Activated T-helper 17 cell treated with anti-CD3 and anti-CD28 coated beads, Interleukin-2, amount 50 U/mL, for 72 hours (primary cell): ENCODE data around the gene CRISP3. TPM values are rescaled to one million over a fixed set of nuclear protein-coding genes. Genes with fewer than 3 reads are reported as not detected.

Experiments
- ATAC-seq: fragments of 150-1000 bp; cut with Tn5 transposase; replicated peaks from 2 replicates; pipeline ENCODE4 v1.10.0; 2021; ENCODE audit warnings: mild to moderate bottlenecking, moderate library complexity
- H3K27ac Mint-ChIP-seq: one replicate; pipeline ENCODE4 v1.8.0; 2022; ENCODE audit warnings: mixed read lengths
- H3K27me3 Mint-ChIP-seq: one replicate; pipeline ENCODE4 v1.8.0; 2022; ENCODE audit warnings: mixed read lengths
- H3K36me3 Mint-ChIP-seq: one replicate; pipeline ENCODE4 v1.8.0; 2022; ENCODE audit warnings: low read depth, mild to moderate bottlenecking, mixed read lengths
- H3K4me1 Mint-ChIP-seq: one replicate; pipeline ENCODE4 v1.8.0; 2022; ENCODE audit warnings: mixed read lengths
- H3K4me3 Mint-ChIP-seq: one replicate; pipeline ENCODE4 v1.8.0; 2022; ENCODE audit warnings: mild to moderate bottlenecking, mixed read lengths
- H3K9me3 Mint-ChIP-seq: one replicate; pipeline ENCODE4 v1.8.0; 2022; ENCODE audit warnings: mixed read lengths
- total RNA-seq, 2 donors: library from RNA; stranded (reverse); gene quantifications; one replicate each; pipeline ENCODE4 v1.2.3, GENCODE V29; 2022

Gene CRISP3
- not detected for total RNA-seq

GRCh38 chr6:49744259-49744658 lies at the start of gene CRISP3:
TSS of gene CRISP3 (minus strand) at chr6:49744388. CDS start at chr6:49744367, 21 bp downstream.
- Mint-ChIP-seq H3K9me3 (no peaks in the 10 kb centered on the region), H3K27me3 (no peaks in the 10 kb centered on the region), H3K4me1 (no peaks in the 10 kb centered on the region), H3K4me3 (no peak within 1 kb of the TSS), H3K36me3 (no peaks in the 10 kb centered on the region), H3K27ac (no peak within 1 kb of the TSS)
- ATAC-seq = no peak

GRCh38 chr6:49790341-49790740 lies 46.2 kb upstream of the CRISP3 start:
- H3K4me3 Mint-ChIP-seq = no peak overlapping the region
- no peak overlapping the region for H3K27ac Mint-ChIP-seq
- H3K4me1 Mint-ChIP-seq = no peaks in the 10 kb centered on the region
- ATAC-seq = no peak
- no peaks in the 10 kb centered on the region for H3K27me3 Mint-ChIP-seq
- peaks cover 3% of the 10 kb centered on the region for H3K9me3 Mint-ChIP-seq
- H3K36me3 Mint-ChIP-seq = no peaks in the 10 kb centered on the region

- H3K9me3 Mint-ChIP-seq = peaks cover 3% of the 10 kb centered on the region
- H3K27ac Mint-ChIP-seq = no peak within 1 kb of the TSS
- no peaks in the 10 kb centered on the region for H3K36me3 Mint-ChIP-seq
- H3K27me3 Mint-ChIP-seq = no peaks in the 10 kb centered on the region
- H3K4me1 Mint-ChIP-seq = no peaks in the 10 kb centered on the region
- no peak within 1 kb of the TSS for H3K4me3 Mint-ChIP-seq
- no peak for ATAC-seq
Measured at GRCh38 chr6:49787176-49787575, 43.0 kb upstream of the CRISP3 start, which contains the start of gene PGK2. TSS of gene PGK2 (minus strand) at chr6:49787285. CDS start at chr6:49787187, 98 bp downstream.

DNA sequence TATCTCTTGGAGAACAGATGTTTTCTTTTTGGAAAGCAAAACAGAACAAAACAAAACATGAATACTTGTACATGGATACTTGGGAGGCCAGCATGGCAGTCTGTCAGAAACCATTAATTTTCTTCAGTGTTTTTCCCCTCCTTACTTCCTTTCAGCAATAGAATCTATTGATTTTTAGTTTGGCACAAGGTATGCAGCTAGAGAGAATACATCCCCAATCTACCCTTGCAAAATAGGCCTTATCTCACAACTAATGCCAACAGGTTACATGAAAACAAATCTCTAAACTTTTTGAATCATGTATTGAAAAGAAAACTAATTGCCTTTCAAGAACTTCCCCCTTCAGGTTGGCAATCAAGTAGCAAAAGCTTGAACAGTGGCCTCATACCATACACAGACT lies 40.1 kb upstream of the CRISP3 start:
- peaks cover 3% of the 10 kb centered on the region for H3K9me3 Mint-ChIP-seq
- no peak for ATAC-seq
- no peak overlapping the region for H3K27ac Mint-ChIP-seq
- no peak overlapping the region for H3K4me3 Mint-ChIP-seq
- no peaks in the 10 kb centered on the region for H3K36me3 Mint-ChIP-seq
- H3K4me1 Mint-ChIP-seq = no peaks in the 10 kb centered on the region
- no peaks in the 10 kb centered on the region for H3K27me3 Mint-ChIP-seq

DNA sequence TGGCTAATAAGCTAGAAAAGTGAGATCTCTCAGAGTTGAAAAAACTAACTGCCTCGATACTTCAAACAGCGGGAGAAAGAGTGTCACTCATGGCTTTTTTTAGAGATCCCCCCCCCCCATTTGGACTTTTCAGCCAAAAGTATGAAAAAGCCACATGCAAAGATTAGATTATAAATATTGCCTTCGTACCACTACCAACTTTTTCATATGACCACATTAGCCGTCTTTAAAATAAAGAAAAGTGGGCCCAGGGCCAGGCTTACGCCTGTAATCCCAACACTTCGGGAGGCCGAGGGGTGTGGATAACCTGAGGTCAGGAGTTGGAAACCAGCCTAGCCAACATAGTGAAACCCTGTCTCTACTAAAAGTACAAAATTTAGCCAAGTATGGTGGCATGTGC lies 38.5 kb upstream of the CRISP3 start:
- peaks cover 3% of the 10 kb centered on the region for H3K9me3 Mint-ChIP-seq
- no peaks in the 10 kb centered on the region for H3K27me3 Mint-ChIP-seq
- H3K4me3 Mint-ChIP-seq = no peak overlapping the region
- no peak overlapping the region for H3K27ac Mint-ChIP-seq
- ATAC-seq = no peak
- no peaks in the 10 kb centered on the region for H3K36me3 Mint-ChIP-seq
- H3K4me1 Mint-ChIP-seq = no peaks in the 10 kb centered on the region

DNA sequence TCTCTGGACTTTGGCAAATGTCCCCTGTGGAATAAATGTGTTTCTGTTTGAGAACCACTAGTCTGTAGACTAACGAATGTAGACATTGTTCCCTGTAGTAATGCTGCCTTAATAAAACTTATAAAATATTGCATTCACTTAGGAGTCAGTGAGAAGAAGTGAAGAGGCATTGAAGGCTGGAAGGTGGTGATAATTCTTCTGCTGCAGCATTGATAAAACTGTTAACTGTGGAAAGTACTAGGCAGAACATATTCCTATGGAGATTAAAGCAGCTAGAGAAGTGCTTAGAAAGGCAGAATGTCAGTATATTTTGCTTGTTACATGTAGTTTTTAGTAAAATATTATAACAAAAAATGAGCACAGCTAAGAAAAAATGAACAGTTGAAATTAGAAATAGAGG lies 38.1 kb upstream of the CRISP3 start:
- peaks cover 3% of the 10 kb centered on the region for H3K9me3 Mint-ChIP-seq
- H3K36me3 Mint-ChIP-seq = no peaks in the 10 kb centered on the region
- no peaks in the 10 kb centered on the region for H3K4me1 Mint-ChIP-seq
- ATAC-seq = no peak
- no peak overlapping the region for H3K4me3 Mint-ChIP-seq
- no peak overlapping the region for H3K27ac Mint-ChIP-seq
- H3K27me3 Mint-ChIP-seq = no peaks in the 10 kb centered on the region

- Mint-ChIP-seq H3K9me3 (no peaks in the 10 kb centered on the region), H3K4me3 (no peak overlapping the region), H3K4me1 (no peaks in the 10 kb centered on the region), H3K27me3 (no peaks in the 10 kb centered on the region), H3K27ac (no peak overlapping the region), H3K36me3 (no peaks in the 10 kb centered on the region)
- no peak for ATAC-seq
Measured at GRCh38 chr6:49776444-49776843, 32.3 kb upstream of the CRISP3 start.

- Mint-ChIP-seq H3K27ac (no peak overlapping the region), H3K27me3 (no peaks in the 10 kb centered on the region), H3K4me3 (no peak overlapping the region), H3K36me3 (no peaks in the 10 kb centered on the region), H3K4me1 (no peaks in the 10 kb centered on the region), H3K9me3 (no peaks in the 10 kb centered on the region)
- ATAC-seq = no peak
Measured at GRCh38 chr6:49775043-49775442, 30.9 kb upstream of the CRISP3 start.

- no peaks in the 10 kb centered on the region for H3K36me3 Mint-ChIP-seq
- H3K4me1 Mint-ChIP-seq = no peaks in the 10 kb centered on the region
- no peaks in the 10 kb centered on the region for H3K27me3 Mint-ChIP-seq
- no peaks in the 10 kb centered on the region for H3K9me3 Mint-ChIP-seq
- no peak overlapping the region for H3K27ac Mint-ChIP-seq
- no peak for ATAC-seq
- H3K4me3 Mint-ChIP-seq = no peak overlapping the region
Measured at GRCh38 chr6:49772285-49772684, 28.1 kb upstream of the CRISP3 start.

GRCh38 chr6:49766762-49767161 lies 22.6 kb upstream of the CRISP3 start:
- no peaks in the 10 kb centered on the region for H3K36me3 Mint-ChIP-seq
- no peak overlapping the region for H3K27ac Mint-ChIP-seq
- H3K4me1 Mint-ChIP-seq = no peaks in the 10 kb centered on the region
- H3K4me3 Mint-ChIP-seq = no peak overlapping the region
- no peaks in the 10 kb centered on the region for H3K27me3 Mint-ChIP-seq
- ATAC-seq = no peak
- H3K9me3 Mint-ChIP-seq = no peaks in the 10 kb centered on the region

DNA sequence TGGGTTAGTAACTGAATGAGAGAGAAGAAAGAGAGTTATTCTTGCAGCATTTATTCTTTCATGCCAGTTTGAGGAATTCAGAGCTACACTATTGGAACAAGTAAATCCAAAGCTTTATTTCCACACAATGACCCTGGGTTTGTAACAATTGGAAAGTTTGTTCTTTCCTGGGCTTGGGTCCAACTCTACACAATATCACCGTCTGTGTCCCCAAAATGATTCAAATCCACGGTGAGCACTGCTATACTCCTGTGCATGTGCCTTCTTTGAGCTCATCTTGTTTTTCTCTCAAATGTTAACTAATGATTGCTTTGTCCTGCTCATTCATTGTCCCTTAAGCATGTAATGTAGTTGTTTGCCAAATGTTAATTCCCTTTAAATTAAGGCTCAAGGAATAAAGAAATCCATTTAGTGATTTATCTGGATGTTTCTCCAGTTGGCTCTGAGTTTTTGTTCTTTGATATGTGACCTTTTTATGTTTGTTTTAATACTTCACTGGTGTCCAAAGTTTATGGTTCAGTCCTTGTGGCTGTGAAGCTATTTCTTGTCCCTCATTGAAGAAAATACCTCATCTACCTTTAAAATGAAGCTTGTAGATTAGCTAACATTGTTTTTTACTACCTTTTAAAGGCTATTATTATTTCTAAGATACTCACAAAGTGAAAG lies 20.5 kb upstream of the CRISP3 start:
- Mint-ChIP-seq H3K27me3 (no peaks in the 10 kb centered on the region), H3K4me1 (no peaks in the 10 kb centered on the region), H3K9me3 (no peaks in the 10 kb centered on the region), H3K27ac (no peak overlapping the region), H3K4me3 (no peak overlapping the region), H3K36me3 (no peaks in the 10 kb centered on the region)
- no peak for ATAC-seq

- Mint-ChIP-seq H3K4me3 (no peak overlapping the region), H3K27ac (no peak overlapping the region), H3K4me1 (no peaks in the 10 kb centered on the region), H3K9me3 (no peaks in the 10 kb centered on the region), H3K27me3 (no peaks in the 10 kb centered on the region), H3K36me3 (no peaks in the 10 kb centered on the region)
- ATAC-seq = no peak
Measured at GRCh38 chr6:49743429-49743828, 759 bp downstream of the CRISP3 start.

DNA sequence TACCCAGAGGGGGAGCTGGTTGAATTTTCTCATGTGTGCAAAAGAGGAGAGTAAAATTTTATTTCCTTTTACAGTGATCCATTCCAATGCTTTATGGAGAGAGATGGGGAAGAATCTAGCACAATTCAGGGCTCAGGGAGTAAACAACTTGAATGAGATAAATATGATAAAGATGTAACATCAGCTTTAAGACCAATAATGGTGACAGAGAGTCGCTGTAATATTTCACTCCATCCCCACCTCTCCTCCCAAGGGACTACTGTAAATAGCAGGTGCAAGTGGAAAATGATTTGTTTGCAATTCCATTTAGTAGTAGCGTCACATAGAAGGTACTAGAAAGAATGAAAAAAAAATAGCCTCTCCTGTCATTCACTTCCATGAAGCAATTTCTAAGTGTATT lies 4.8 kb downstream of the CRISP3 start:
- H3K36me3 Mint-ChIP-seq = no peaks in the 10 kb centered on the region
- no peaks in the 10 kb centered on the region for H3K9me3 Mint-ChIP-seq
- no peak for ATAC-seq
- no peak overlapping the region for H3K27ac Mint-ChIP-seq
- H3K4me1 Mint-ChIP-seq = no peaks in the 10 kb centered on the region
- H3K27me3 Mint-ChIP-seq = no peaks in the 10 kb centered on the region
- H3K4me3 Mint-ChIP-seq = no peak overlapping the region

GRCh38 chr6:49736017-49736508 lies 8.1 kb downstream of the CRISP3 start:
- ATAC-seq = no peak
- Mint-ChIP-seq H3K27me3 (no peaks in the 10 kb centered on the region), H3K27ac (no peak overlapping the region), H3K9me3 (no peaks in the 10 kb centered on the region), H3K36me3 (no peaks in the 10 kb centered on the region), H3K4me3 (no peak overlapping the region), H3K4me1 (no peaks in the 10 kb centered on the region)

DNA sequence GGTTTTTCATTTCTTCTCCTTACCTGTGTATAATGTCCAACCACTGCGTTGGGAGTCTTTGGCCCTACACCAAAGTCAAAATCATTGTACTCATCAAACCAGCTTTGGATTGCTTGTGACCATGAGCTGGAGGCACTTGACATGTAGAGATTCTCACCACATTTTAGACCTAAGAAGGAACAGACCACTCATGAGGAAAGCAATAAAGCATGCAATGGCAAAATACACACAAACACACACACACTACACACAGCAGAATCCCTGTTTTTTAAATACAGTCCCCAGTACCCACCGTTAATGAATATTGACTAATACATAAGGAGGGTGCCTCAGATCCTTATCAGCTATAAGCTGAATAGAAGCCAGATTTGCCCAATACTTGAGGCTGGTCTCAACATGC lies 10.5 kb downstream of the CRISP3 start:
- Mint-ChIP-seq H3K4me3 (no peak overlapping the region), H3K27me3 (no peaks in the 10 kb centered on the region), H3K4me1 (no peaks in the 10 kb centered on the region), H3K9me3 (no peaks in the 10 kb centered on the region), H3K36me3 (no peaks in the 10 kb centered on the region), H3K27ac (no peak overlapping the region)
- no peak for ATAC-seq

GRCh38 chr6:49732781-49733180 lies 11.4 kb downstream of the CRISP3 start:
- no peak for ATAC-seq
- Mint-ChIP-seq H3K36me3 (no peaks in the 10 kb centered on the region), H3K27me3 (no peaks in the 10 kb centered on the region), H3K4me1 (no peaks in the 10 kb centered on the region), H3K27ac (no peak overlapping the region), H3K9me3 (no peaks in the 10 kb centered on the region), H3K4me3 (no peak overlapping the region)
